GM21576 (cell line): Measurements from ENCODE around the gene TRIM32.

Experiments used
- ATAC-seq: cut with Tn5 transposase; IDR thresholded peaks from one replicate; pipeline ENCODE4 v1.9.1; 2021; ENCODE audit warnings: mild to moderate bottlenecking, moderate library complexity; ENCODE audit not compliant: unreplicated experiment

Gene TRIM32

DNA sequence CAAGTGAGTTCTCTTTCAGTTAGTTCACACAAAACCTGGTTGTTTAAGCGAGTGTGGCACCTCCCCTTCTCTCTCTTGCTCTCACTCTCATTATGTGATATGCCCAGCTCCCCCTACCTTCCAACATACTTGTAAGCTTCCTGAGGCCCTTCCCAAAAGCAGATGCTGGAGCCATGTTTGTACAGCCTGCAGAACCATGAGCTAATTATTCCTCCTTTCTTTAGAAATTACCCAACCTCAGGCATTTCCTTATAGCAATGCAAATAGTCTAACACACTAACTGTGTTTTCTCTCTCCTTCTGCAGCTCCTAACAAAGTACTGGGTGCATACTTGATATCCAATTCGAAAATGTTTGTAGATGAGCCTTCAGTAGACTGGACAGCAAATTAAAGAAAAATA, 62.7 kb downstream of the TRIM32 start:
- ATAC-seq: no peak

- no peak for ATAC-seq
Observed at GRCh38 chr9:116750510-116750909, 63.4 kb downstream of the TRIM32 start.
